GM12878 (cell line): ENCODE results near the gene RCCD1. TPM values are rescaled to one million over a fixed set of nuclear protein-coding genes. Genes with fewer than 3 reads are reported as not detected.

Experiments used
- ATAC-seq: fragments of 200-7000 bp; cut with Tn5 transposase; 3 replicates; pipeline ENCODE4 v1.9.1; 2020; ENCODE audit warnings: mild to moderate bottlenecking, moderate library complexity
- BruUV-seq: library from RNA; stranded (reverse); fragments of 400-500 nt; replicated peaks from 2 replicates; lab custom pipeline; 2021; lab: Mats Ljungman, UMichigan
- CTCF ChIA-PET: fragments of 300-600 bp; sonication (Branson Sonifier 250); formaldehyde crosslinking; extraction: SDS; loops from one replicate; lab custom pipeline; 2021; ENCODE audit warnings: inconsistent platforms; lab: Yijun Ruan, JAX
- POLR2A ChIA-PET: fragments of 350-600 bp; formaldehyde crosslinking; extraction: SDS; loops from one replicate; lab custom pipeline; 2021; ENCODE audit warnings: inconsistent platforms; lab: Charles Lee
- RAD21 ChIA-PET: fragments of 300-600 bp; sonication (Branson Sonifier 250); formaldehyde crosslinking; loops from one replicate; lab custom pipeline; 2023; ENCODE audit warnings: antibody characterized with exemption; ENCODE audit not compliant: unreplicated experiment; lab: Charles Lee
- SMC1A ChIA-PET: fragments of 300-600 bp; sonication (Branson Sonifier 250); formaldehyde crosslinking; loops from one replicate; lab custom pipeline; 2023; ENCODE audit not compliant: unreplicated experiment, uncharacterized antibody; lab: Charles Lee
- DNase-seq: peaks from one replicate; pipeline ENCODE4 v3.0.0-alpha.2; 2011; ENCODE audit warnings: low read depth, low spot score
- FAIRE-seq: peaks from 3 replicates; lab custom pipeline; 2011; peaks lifted over from hg19 to GRCh38; lab: Jason Lieb, UNC
- H2AFZ ChIP-seq: 2 replicates; pipeline ENCODE4 v1.6.0; 2011; ENCODE audit warnings: low read depth, low read length, control low read depth; ENCODE audit not compliant: control insufficient read depth
- H3K27ac ChIP-seq: 2 replicates; pipeline ENCODE4 v1.5.1; 2011; ENCODE audit warnings: control low read depth; ENCODE audit not compliant: control insufficient read depth, insufficient read depth
- H3K27me3 ChIP-seq, 2 experiments: replicated peaks in 1 of 2; 2 replicates each; pipeline versions ENCODE4 v1.6.0 to v1.6.1; 2011; ENCODE audit warnings: low read length in 1 of 2; ENCODE audit not compliant: control insufficient read depth in 2 of 2, insufficient read depth in 2 of 2
- H3K36me3 ChIP-seq, 2 experiments: 2 replicates each; pipeline ENCODE4 v1.5.1; 2011; ENCODE audit warnings: low read length in 1 of 2; ENCODE audit not compliant: control insufficient read depth in 2 of 2, insufficient read depth in 2 of 2
- H3K4me1 ChIP-seq: 2 replicates; pipeline ENCODE4 v1.6.1; 2011; ENCODE audit warnings: mild to moderate bottlenecking, low read length, moderate library complexity, mixed read lengths; ENCODE audit not compliant: control insufficient read depth, insufficient read depth
- H3K4me2 ChIP-seq: 2 replicates; pipeline ENCODE4 v1.6.0; 2011; ENCODE audit warnings: control low read depth; ENCODE audit not compliant: control insufficient read depth, insufficient read depth
- H3K4me3 ChIP-seq: fragments of 200-600 bp; sonication (generic); 2 replicates; pipeline ENCODE4 v1.5.1; 2016
- H3K79me2 ChIP-seq: 2 replicates; pipeline ENCODE4 v1.6.0; 2011; ENCODE audit warnings: low read length; ENCODE audit not compliant: control insufficient read depth, insufficient read depth
- H3K9ac ChIP-seq: 2 replicates; pipeline ENCODE4 v1.8.0; 2011; ENCODE audit warnings: low read length, control low read depth, mixed read lengths; ENCODE audit not compliant: control insufficient read depth, insufficient read depth
- H3K9me3 ChIP-seq: replicated peaks from 3 replicates; pipeline ENCODE4 v1.5.1; 2011; ENCODE audit warnings: mild to moderate bottlenecking, low read length; ENCODE audit not compliant: control insufficient read depth, insufficient read depth
- H4K20me1 ChIP-seq: 2 replicates; pipeline ENCODE4 v1.6.0; 2011; ENCODE audit not compliant: control insufficient read depth, insufficient read depth
- IKZF1 ChIP-seq: fragments of 450-650 bp; conservative IDR thresholded peaks from 2 replicates; pipeline ENCODE4 v1.6.1; 2017; ENCODE audit warnings: antibody characterized with exemption, mild to moderate bottlenecking
- IKZF2 ChIP-seq, 2 experiments: fragments of 450-650 bp; IDR thresholded peaks; 2 replicates each; pipeline ENCODE4 v1.6.1; 2017; ENCODE audit warnings: mild to moderate bottlenecking in 2 of 2, moderate library complexity in 2 of 2
- RB1 ChIP-seq: fragments of 450-650 bp; formaldehyde crosslinking; IDR thresholded peaks from 2 replicates; pipeline ENCODE4 v1.6.1; 2017; ENCODE audit warnings: mild to moderate bottlenecking, borderline replicate concordance
- STAT3 ChIP-seq: IDR thresholded peaks from 2 replicates; pipeline ENCODE4 v1.6.1; 2011; ENCODE audit warnings: low read depth, low read length, improper control_type of control experiment
- WGBS: methylation state at CpG from one replicate; pipeline ENCODE4 v1.1.6; 2016; ENCODE audit warnings: low lambda C conversion rate; ENCODE audit not compliant: insufficient replicate concordance, insufficient coverage; ENCODE audit errors: missing lambda C conversion rate; 5-methylcytosine and 5-hydroxymethylcytosine counted together
- in situ Hi-C: fragments of 300-500 bp; cut with MboI; formaldehyde crosslinking; loops from 9 replicates; pipeline ENCODE4 v1.14.3; 2018; ENCODE audit warnings: mixed read lengths
- intact Hi-C: fragments of 100-400 bp; cut with micrococcal nuclease; formaldehyde crosslinking; loops from one replicate; pipeline ENCODE4 v1.14.2; 2022; ENCODE audit not compliant: unreplicated experiment
- polyA plus RNA-seq, 11 experiments: library from polyadenylated mRNA; depleted of rRNA in 4 of 11; unstranded in 6 of 11; stranded (reverse) in 5 of 11; fragments of >200 nt; fragmentation: Nextera tagmentation in 4 of 11; fragmentation: Illumina TruSeq in 1 of 11; extraction: Ambion mirVana in 4 of 11; extraction: Trizol in 1 of 11; gene quantifications; 1 replicate in 1 of 11; 2 replicates in 10 of 11; pipeline versions ENCODE4 v1.2.1 to v1.2.3, GENCODE V29; 2011 to 2016; ENCODE audit warnings: inconsistent platforms in 2 of 11, missing spikeins in 2 of 11, low read depth in 1 of 11
- total RNA-seq, 4 experiments: library from RNA; depleted of rRNA in 3 of 4; stranded (reverse); fragments of >200 nt in 3 of 4; fragmentation: Illumina TruSeq in 1 of 4; extraction: Trizol in 1 of 4; gene quantifications; 2 replicates each; pipeline versions ENCODE4 v1.2.1 to v1.2.3, GENCODE V29; 2013 to 2021
- TF ChIP-seq, protein P1 (sequence below): fragments of 450-650 bp; IDR thresholded peaks from 2 replicates; pipeline ENCODE4 v1.6.1; 2016; ENCODE audit warnings: mild to moderate bottlenecking

RCCD1 gene
- total and polyA plus RNA-seq, 10 of the 15 experiments (the other 5 are each of a cell fraction or from before 2014, with no cell fraction given), result 5.2 to 30.4 (median 20.9) TPM

- Histone ChIP-seq H2AFZ (peak overlapping the region; percentile 6), H3K27ac (peak overlapping the region; percentile 47), H4K20me1 (no peaks in the 10 kb centered on the region), H3K36me3 (peaks cover 3 to 8% of the 10 kb centered on the region in 2 experiments), H3K4me3 (peak overlapping the region; percentile 42), H3K27me3 (no peaks in the 10 kb centered on the region), H3K9me3 (no peaks in the 10 kb centered on the region), H3K4me1 (peaks cover 29% of the 10 kb centered on the region), H3K79me2 (peaks cover 94% of the 10 kb centered on the region)
- WGBS, result 49% methylated on average over 6 of the region's 6 CpGs
- BruUV-seq, result no TSS peak
- POLR2A ChIA-PET, result interaction anchor here (1.3 to 4.5 kb wide), 2 partner anchors 11 to 32 kb away, joined by 8 to 26 read pairs; partner anchors contain the start of gene RCCD1
- peak; percentile 42 for ATAC-seq
- RAD21 ChIA-PET, result interaction anchor here (1.4 to 1.6 kb wide), 2 partner anchors 54 to 56 kb away, joined by 4 to 5 read pairs; partner anchors contain the start of genes HDDC3 and UNC45A
- intact Hi-C loops, result loop anchor here (10.0 kb wide), 1 partner anchor 287 kb away; no protein-coding TSS in a partner anchor
- no peak for FAIRE-seq
- in situ Hi-C loops, result loop anchor here (25.0 kb wide), 1 partner anchor 1999 kb away; no protein-coding TSS in a partner anchor
- TF ChIP-seq IKZF2 (IDR thresholded peaks at IDR 0.05), result peak; percentile 36; a peak in 3 of 4 replicates
- no peak for TF ChIP-seq STAT3
- TF ChIP-seq, protein P1, sequence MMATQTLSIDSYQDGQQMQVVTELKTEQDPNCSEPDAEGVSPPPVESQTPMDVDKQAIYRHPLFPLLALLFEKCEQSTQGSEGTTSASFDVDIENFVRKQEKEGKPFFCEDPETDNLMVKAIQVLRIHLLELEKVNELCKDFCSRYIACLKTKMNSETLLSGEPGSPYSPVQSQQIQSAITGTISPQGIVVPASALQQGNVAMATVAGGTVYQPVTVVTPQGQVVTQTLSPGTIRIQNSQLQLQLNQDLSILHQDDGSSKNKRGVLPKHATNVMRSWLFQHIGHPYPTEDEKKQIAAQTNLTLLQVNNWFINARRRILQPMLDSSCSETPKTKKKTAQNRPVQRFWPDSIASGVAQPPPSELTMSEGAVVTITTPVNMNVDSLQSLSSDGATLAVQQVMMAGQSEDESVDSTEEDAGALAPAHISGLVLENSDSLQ, result peak; percentile 29; the same call in 1 of the 2 replicates
- peak; percentile 50 for TF ChIP-seq IKZF1
- no peak for TF ChIP-seq RB1
- TF ChIP-seq, all 136 proteins: peak for 3
- no peak for DNase-seq
- peak overlapping the region; percentile 29; the same call in 1 of the 2 replicates for H3K9ac ChIP-seq
- peak overlapping the region; percentile 91 for H3K4me2 ChIP-seq
- CTCF ChIA-PET, result interaction anchor here (0.7 to 4.0 kb wide), 4 partner anchors 32 to 56 kb away, joined by 4 to 23 read pairs (median 16); partner anchors contain the start of genes HDDC3, RCCD1 and VPS33B
- SMC1A ChIA-PET, result interaction anchor here (0.7 to 2.3 kb wide), 4 partner anchors 45 to 85 kb away, joined by 3 to 8 read pairs (median 6); partner anchors contain the start of genes HDDC3, MAN2A2 and UNC45A
These were observed 33.6 kb downstream of the RCCD1 start for GRCh38 chr15:90988296-90988695.
